ENCODE measurements around the gene MAJIN. TPM values are rescaled to one million over a fixed set of nuclear protein-coding genes. Genes with fewer than 3 reads are reported as not detected.

Gene MAJIN
- total and polyA plus RNA-seq, 10 of the 15 experiments (the other 5 are each of a cell fraction or from before 2014, with no cell fraction given), result 0.10 TPM; not detected in 9

DNA sequence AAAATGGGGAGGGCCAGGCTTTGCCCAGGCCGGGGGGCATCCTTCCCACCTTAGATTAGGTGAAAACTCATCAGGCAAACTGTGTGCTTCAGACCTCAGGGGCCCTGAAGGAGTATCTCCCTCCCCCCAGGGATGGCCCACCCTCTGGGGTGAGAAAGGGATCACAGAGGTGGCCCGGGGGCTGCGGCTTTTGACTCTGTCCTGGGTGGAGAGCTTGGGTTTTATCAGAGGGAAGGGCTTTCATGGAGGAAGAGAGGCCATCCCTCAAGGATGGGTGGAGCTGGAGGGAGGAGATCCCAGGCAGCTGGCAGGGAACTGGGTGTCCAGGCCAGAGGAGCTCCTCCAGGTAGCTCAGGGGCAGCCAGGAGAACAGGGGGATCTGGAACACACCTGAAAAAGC is 50.5 kb downstream of the MAJIN start:
- no peaks in the 10 kb centered on the region for H3K36me3 ChIP-seq (ENCODE audit: control insufficient read depth in 2 of 2, insufficient read depth in 2 of 2, low read length in 1 of 2)
- no peak overlapping the region for H3K4me2 ChIP-seq (ENCODE audit: control insufficient read depth, insufficient read depth)
- DNase-seq (ENCODE audit: low read depth, low spot score) (no peak), FAIRE-seq (no peak), ATAC-seq (no peak)
- TF ChIP-seq NFXL1 (IDR thresholded peaks at IDR 0.05; ENCODE audit: borderline replicate concordance) (no peak), TCF7 (IDR thresholded peaks at IDR 0.05; ENCODE audit: borderline replicate concordance) (no peak), RUNX3 (IDR thresholded peaks at IDR 0.05; ENCODE audit: low read length) (no peak), CHD1 (IDR thresholded peaks at IDR 0.05; ENCODE audit: low read depth, low read length) (no peak), SUZ12 (IDR thresholded peaks at IDR 0.05; ENCODE audit: unreplicated experiment) (no peak), BACH1 (IDR thresholded peaks at IDR 0.05; ENCODE audit: borderline replicate concordance) (no peak), BMI1 (IDR thresholded peaks at IDR 0.05; ENCODE audit: borderline replicate concordance) (no peak), PML (IDR thresholded peaks at IDR 0.05; ENCODE audit: low read length) (no peak), MTA2 (IDR thresholded peaks at IDR 0.05; ENCODE audit: low read depth) (no peak), NFYA (IDR thresholded peaks at IDR 0.05; ENCODE audit: borderline replicate concordance, low read depth, low read length) (no peak), KAT2A (conservative IDR thresholded peaks at IDR 0.05; ENCODE audit: control insufficient read depth, low read depth, low read length) (no peak), FOS (IDR thresholded peaks at IDR 0.05; ENCODE audit: borderline replicate concordance, extremely low read depth, insufficient read length) (no peak)
- TF ChIP-seq, protein P1, sequence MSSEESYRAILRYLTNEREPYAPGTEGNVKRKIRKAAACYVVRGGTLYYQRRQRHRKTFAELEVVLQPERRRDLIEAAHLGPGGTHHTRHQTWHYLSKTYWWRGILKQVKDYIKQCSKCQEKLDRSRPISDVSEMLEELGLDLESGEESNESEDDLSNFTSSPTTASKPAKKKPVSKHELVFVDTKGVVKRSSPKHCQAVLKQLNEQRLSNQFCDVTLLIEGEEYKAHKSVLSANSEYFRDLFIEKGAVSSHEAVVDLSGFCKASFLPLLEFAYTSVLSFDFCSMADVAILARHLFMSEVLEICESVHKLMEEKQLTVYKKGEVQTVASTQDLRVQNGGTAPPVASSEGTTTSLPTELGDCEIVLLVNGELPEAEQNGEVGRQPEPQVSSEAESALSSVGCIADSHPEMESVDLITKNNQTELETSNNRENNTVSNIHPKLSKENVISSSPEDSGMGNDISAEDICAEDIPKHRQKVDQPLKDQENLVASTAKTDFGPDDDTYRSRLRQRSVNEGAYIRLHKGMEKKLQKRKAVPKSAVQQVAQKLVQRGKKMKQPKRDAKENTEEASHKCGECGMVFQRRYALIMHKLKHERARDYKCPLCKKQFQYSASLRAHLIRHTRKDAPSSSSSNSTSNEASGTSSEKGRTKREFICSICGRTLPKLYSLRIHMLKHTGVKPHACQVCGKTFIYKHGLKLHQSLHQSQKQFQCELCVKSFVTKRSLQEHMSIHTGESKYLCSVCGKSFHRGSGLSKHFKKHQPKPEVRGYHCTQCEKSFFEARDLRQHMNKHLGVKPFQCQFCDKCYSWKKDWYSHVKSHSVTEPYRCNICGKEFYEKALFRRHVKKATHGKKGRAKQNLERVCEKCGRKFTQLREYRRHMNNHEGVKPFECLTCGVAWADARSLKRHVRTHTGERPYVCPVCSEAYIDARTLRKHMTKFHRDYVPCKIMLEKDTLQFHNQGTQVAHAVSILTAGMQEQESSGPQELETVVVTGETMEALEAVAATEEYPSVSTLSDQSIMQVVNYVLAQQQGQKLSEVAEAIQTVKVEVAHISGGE (CRISPR knock-in tag; IDR thresholded peaks at IDR 0.05), result no peak
- TF ChIP-seq, protein P2, sequence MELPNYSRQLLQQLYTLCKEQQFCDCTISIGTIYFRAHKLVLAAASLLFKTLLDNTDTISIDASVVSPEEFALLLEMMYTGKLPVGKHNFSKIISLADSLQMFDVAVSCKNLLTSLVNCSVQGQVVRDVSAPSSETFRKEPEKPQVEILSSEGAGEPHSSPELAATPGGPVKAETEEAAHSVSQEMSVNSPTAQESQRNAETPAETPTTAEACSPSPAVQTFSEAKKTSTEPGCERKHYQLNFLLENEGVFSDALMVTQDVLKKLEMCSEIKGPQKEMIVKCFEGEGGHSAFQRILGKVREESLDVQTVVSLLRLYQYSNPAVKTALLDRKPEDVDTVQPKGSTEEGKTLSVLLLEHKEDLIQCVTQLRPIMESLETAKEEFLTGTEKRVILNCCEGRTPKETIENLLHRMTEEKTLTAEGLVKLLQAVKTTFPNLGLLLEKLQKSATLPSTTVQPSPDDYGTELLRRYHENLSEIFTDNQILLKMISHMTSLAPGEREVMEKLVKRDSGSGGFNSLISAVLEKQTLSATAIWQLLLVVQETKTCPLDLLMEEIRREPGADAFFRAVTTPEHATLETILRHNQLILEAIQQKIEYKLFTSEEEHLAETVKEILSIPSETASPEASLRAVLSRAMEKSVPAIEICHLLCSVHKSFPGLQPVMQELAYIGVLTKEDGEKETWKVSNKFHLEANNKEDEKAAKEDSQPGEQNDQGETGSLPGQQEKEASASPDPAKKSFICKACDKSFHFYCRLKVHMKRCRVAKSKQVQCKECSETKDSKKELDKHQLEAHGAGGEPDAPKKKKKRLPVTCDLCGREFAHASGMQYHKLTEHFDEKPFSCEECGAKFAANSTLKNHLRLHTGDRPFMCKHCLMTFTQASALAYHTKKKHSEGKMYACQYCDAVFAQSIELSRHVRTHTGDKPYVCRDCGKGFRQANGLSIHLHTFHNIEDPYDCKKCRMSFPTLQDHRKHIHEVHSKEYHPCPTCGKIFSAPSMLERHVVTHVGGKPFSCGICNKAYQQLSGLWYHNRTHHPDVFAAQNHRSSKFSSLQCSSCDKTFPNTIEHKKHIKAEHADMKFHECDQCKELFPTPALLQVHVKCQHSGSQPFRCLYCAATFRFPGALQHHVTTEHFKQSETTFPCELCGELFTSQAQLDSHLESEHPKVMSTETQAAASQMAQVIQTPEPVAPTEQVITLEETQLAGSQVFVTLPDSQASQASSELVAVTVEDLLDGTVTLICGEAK (IDR thresholded peaks at IDR 0.05; ENCODE audit: borderline replicate concordance), result no peak
- H3K9me3 ChIP-seq (replicated peaks; ENCODE audit: control insufficient read depth, insufficient read depth, low read length), result no peaks in the 10 kb centered on the region
- H3K4me3 ChIP-seq, result no peak overlapping the region
- ChIA-PET RAD21 (ENCODE audit: unreplicated experiment) (no interaction called here), POLR2A (no interaction called here), SMC1A (ENCODE audit: uncharacterized antibody, unreplicated experiment) (no interaction called here), CTCF (no interaction called here)
- peaks cover 6% of the 10 kb centered on the region for H3K79me2 ChIP-seq (ENCODE audit: control insufficient read depth, insufficient read depth, low read length)
- H3K27me3 ChIP-seq (replicated peaks in 1 of 2; ENCODE audit: control insufficient read depth in 2 of 2, insufficient read depth in 2 of 2, low read length in 1 of 2), result no peaks in the 10 kb centered on the region
- H2AFZ ChIP-seq (ENCODE audit: control insufficient read depth, low read depth, low read length), result no peak overlapping the region
- no peak overlapping the region for H3K9ac ChIP-seq (ENCODE audit: control insufficient read depth, insufficient read depth, low read length)
- WGBS (ENCODE audit: insufficient coverage, insufficient replicate concordance, low lambda C conversion rate, missing lambda C conversion rate), result 57% methylated on average over 3 of the region's 3 CpGs
- no peak overlapping the region for H3K27ac ChIP-seq (ENCODE audit: control insufficient read depth, insufficient read depth)
- H3K4me1 ChIP-seq (ENCODE audit: control insufficient read depth, insufficient read depth, low read length), result peaks cover 5% of the 10 kb centered on the region
- in situ Hi-C loops (cut with MboI) (no loop called here), intact Hi-C loops (cut with micrococcal nuclease; ENCODE audit: unreplicated experiment) (no loop called here)
- no peaks in the 10 kb centered on the region for H4K20me1 ChIP-seq (ENCODE audit: control insufficient read depth, insufficient read depth)
- BruUV-seq (replicated peaks), result no TSS peak
